MCF 10A (cell line): ENCODE measurements around the gene ZBP1. TPM values are rescaled to one million over a fixed set of nuclear protein-coding genes. Genes with fewer than 3 reads are reported as not detected.

Source experiments
- BruUV-seq: library from RNA; stranded (reverse); fragments of 400-500 nt; replicated peaks from 2 replicates; lab custom pipeline; 2021; lab: Mats Ljungman, UMichigan
- CTCF ChIA-PET: fragments of 300-600 bp; sonication (Branson Sonifier 250); formaldehyde crosslinking; extraction: SDS; loops from one replicate; lab custom pipeline; 2021; ENCODE audit warnings: antibody characterized with exemption, inconsistent platforms; lab: Yijun Ruan, JAX
- POLR2A ChIA-PET: fragments of 300-600, 350-650 bp; sonication (Branson Sonifier 250); formaldehyde crosslinking; extraction: SDS; loops from one replicate; lab custom pipeline; 2020; ENCODE audit warnings: antibody characterized with exemption, inconsistent platforms; lab: Yijun Ruan, JAX
- DNase-seq: peaks from one replicate; pipeline ENCODE4 v3.0.0-alpha.2; 2018; ENCODE audit not compliant: unreplicated experiment
- H3K27ac Mint-ChIP-seq: one replicate; pipeline ENCODE4 v1.8.0; 2022; ENCODE audit warnings: mild to moderate bottlenecking, low read depth, mixed read lengths; ENCODE audit not compliant: unreplicated experiment
- H3K27me3 Mint-ChIP-seq: one replicate; pipeline ENCODE4 v1.8.0; 2022; ENCODE audit warnings: mixed read lengths; ENCODE audit not compliant: insufficient read depth, unreplicated experiment
- H3K36me3 Mint-ChIP-seq: one replicate; pipeline ENCODE4 v1.8.0; 2022; ENCODE audit warnings: mild to moderate bottlenecking, moderate library complexity, mixed read lengths; ENCODE audit not compliant: insufficient read depth, unreplicated experiment
- H3K4me1 Mint-ChIP-seq: one replicate; pipeline ENCODE4 v1.8.0; 2022; ENCODE audit warnings: mixed read lengths; ENCODE audit not compliant: insufficient read depth, unreplicated experiment
- H3K4me3 Mint-ChIP-seq: one replicate; pipeline ENCODE4 v1.8.0; 2022; ENCODE audit warnings: mild to moderate bottlenecking, moderate library complexity, mixed read lengths; ENCODE audit not compliant: unreplicated experiment
- H3K9me3 Mint-ChIP-seq: one replicate; pipeline ENCODE4 v1.8.0; 2022; ENCODE audit warnings: mixed read lengths; ENCODE audit not compliant: unreplicated experiment
- CTCF ChIP-seq: fragments of 200-600 bp; IDR thresholded peaks from one replicate; pipeline ENCODE4 v1.8.0; 2022; ENCODE audit warnings: antibody characterized with exemption, mild to moderate bottlenecking; ENCODE audit not compliant: unreplicated experiment
- intact Hi-C: fragments of 100-400 bp; cut with micrococcal nuclease; formaldehyde crosslinking; loops from 2 replicates; pipeline ENCODE4 v1.14.1; 2022
- total RNA-seq: library from RNA; stranded (reverse); gene quantifications from 2 replicates; pipeline ENCODE4 v1.2.3, GENCODE V29; 2022

The ZBP1 gene
- total RNA-seq, 1 experiment from 2014 or later = not detected

GRCh38 chr20:57647006-57647932 lies 27.0 kb upstream of the ZBP1 start:
- CTCF ChIA-PET = interaction anchor here (0.7 to 5.7 kb wide), 5 partner anchors 20 to 561 kb away, joined by 3 to 20 read pairs (median 4); no protein-coding TSS in a partner anchor
- Mint-ChIP-seq H3K9me3 (peaks cover 8% of the 10 kb centered on the region), H3K27ac (no peak overlapping the region), H3K27me3 (peaks cover 8% of the 10 kb centered on the region), H3K36me3 (peaks cover 19% of the 10 kb centered on the region), H3K4me3 (no peak overlapping the region), H3K4me1 (no peaks in the 10 kb centered on the region)
- intact Hi-C loops = no loop called here
- no TSS peak for BruUV-seq
- POLR2A ChIA-PET = interaction anchor here (0.7 to 1.6 kb wide), 2 partner anchors 9 to 37 kb away, joined by 3 to 4 read pairs; no protein-coding TSS in a partner anchor
- no peak for TF ChIP-seq CTCF
- DNase-seq = no peak

GRCh38 chr20:57638895-57639236 lies 18.6 kb upstream of the ZBP1 start:
- Mint-ChIP-seq H3K9me3 (peaks cover 25% of the 10 kb centered on the region), H3K27ac (no peak overlapping the region), H3K27me3 (peaks cover 85% of the 10 kb centered on the region), H3K36me3 (no peaks in the 10 kb centered on the region), H3K4me1 (no peaks in the 10 kb centered on the region), H3K4me3 (no peak overlapping the region)
- ChIA-PET POLR2A (interaction anchor here (1.1 kb wide), 1 partner anchor 9 kb away, joined by 3 read pairs; no protein-coding TSS in a partner anchor), CTCF (interaction anchor here (0.6 to 2.1 kb wide), 7 partner anchors 15 to 1365 kb away, joined by 3 to 14 read pairs (median 3); no protein-coding TSS in a partner anchor)
- BruUV-seq = no TSS peak
- no peak for DNase-seq
- intact Hi-C loops = no loop called here
- no peak for TF ChIP-seq CTCF

- Mint-ChIP-seq H3K4me1 (no peaks in the 10 kb centered on the region), H3K4me3 (no peak overlapping the region), H3K27me3 (peaks cover 90% of the 10 kb centered on the region), H3K9me3 (peaks cover 24% of the 10 kb centered on the region), H3K27ac (no peak overlapping the region), H3K36me3 (no peaks in the 10 kb centered on the region)
- BruUV-seq = no TSS peak
- intact Hi-C loops = no loop called here
- POLR2A ChIA-PET = interaction anchor here (1.1 kb wide), 1 partner anchor 10 kb away, joined by 3 read pairs; no protein-coding TSS in a partner anchor
- CTCF ChIA-PET = interaction anchor here (0.6 to 2.1 kb wide), 8 partner anchors 14 to 1366 kb away, joined by 3 to 14 read pairs (median 3); no protein-coding TSS in a partner anchor
- no peak for TF ChIP-seq CTCF
- DNase-seq = no peak
Observed at GRCh38 chr20:57638173-57638894, 18.1 kb upstream of the ZBP1 start.
